Ishikawa (cell line): ENCODE results near the gene MALT1.

Experiments
- EGR1 ChIP-seq: IDR thresholded peaks from 2 replicates; pipeline ENCODE4 v1.6.1; 2012
- EP300 ChIP-seq: IDR thresholded peaks from 2 replicates; pipeline ENCODE4 v1.6.1; 2012; ENCODE audit warnings: borderline replicate concordance
- MAX ChIP-seq: IDR thresholded peaks from 2 replicates; pipeline ENCODE4 v1.6.1; 2012
- REST ChIP-seq: IDR thresholded peaks from 2 replicates; pipeline ENCODE4 v1.6.1; 2012; ENCODE audit warnings: low read depth, mild to moderate bottlenecking
- USF1 ChIP-seq: IDR thresholded peaks from 2 replicates; pipeline ENCODE4 v1.6.1; 2012
- ZBTB7A ChIP-seq: IDR thresholded peaks from 2 replicates; pipeline ENCODE4 v1.6.1; 2012; ENCODE audit warnings: low read depth

- TF ChIP-seq REST, result no peak
- no peak for TF ChIP-seq EP300
- no peak for TF ChIP-seq EGR1
- TF ChIP-seq USF1, result no peak
- no peak for TF ChIP-seq ZBTB7A
- no peak for TF ChIP-seq MAX
Observed at GRCh38 chr18:58769321-58769720, 98.1 kb downstream of the MALT1 start.
